ENCODE data around the gene GALNT11.

GRCh38 chr7:152078025-152078424 is 52.6 kb downstream of the GALNT11 start:
- TF ChIP-seq POLR2A (IDR thresholded peaks at IDR 0.05) (no peak), CTCF (IDR thresholded peaks at IDR 0.05) (no peak), POLR2AphosphoS5 (IDR thresholded peaks at IDR 0.05) (no peak), EP300 (IDR thresholded peaks at IDR 0.05) (no peak)
